CD4-positive, alpha-beta T cell treated with Interleukin-15 for 1 hour (primary cell): ENCODE results near the gene SLC2A10.

ENCODE experiments used
- DNase-seq: peaks from one replicate; pipeline ENCODE4 v3.0.0-alpha.2; 2020

Gene SLC2A10

DNA sequence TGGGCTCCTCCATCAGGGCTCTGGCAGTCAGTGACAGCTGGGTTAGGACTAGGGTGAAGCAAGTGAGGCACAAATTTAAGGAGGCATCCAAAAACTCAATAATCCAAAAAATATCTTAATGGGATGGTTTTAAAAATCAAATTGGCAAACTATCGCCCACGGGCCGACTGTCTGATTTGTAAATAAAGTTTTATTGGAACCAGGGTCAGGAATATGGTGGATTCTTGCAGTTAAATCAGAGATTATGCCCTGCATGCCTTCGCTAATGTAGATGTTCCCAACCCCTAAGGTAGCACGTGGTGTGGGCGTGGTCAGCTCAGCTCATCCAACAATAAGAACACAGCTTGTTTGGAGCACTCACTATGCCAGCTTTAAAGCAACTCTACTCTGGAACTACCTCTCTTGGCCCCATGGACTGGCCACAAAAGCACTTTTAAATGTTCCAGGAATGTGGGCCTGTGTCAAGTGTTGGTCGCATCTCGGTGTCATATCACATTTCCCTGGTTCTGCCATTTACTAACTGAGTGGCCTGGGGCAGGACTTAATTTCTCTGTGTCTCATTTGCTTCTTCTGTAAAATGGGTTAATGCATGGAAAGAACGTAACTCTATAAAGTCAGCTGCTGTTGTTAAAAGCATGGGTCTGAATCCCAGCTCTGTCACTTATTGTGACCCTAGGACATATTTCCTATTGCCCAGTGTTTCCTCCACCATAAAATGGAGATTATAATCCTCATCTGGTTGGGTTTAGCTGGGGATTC lies 27.2 kb upstream of the SLC2A10 start:
- DNase-seq: no peak

GRCh38 chr20:46683011-46683667 lies 26.3 kb upstream of the SLC2A10 start:
- no peak for DNase-seq

- DNase-seq: no peak
Observed at GRCh38 chr20:46683668-46683938, 25.8 kb upstream of the SLC2A10 start.

DNA sequence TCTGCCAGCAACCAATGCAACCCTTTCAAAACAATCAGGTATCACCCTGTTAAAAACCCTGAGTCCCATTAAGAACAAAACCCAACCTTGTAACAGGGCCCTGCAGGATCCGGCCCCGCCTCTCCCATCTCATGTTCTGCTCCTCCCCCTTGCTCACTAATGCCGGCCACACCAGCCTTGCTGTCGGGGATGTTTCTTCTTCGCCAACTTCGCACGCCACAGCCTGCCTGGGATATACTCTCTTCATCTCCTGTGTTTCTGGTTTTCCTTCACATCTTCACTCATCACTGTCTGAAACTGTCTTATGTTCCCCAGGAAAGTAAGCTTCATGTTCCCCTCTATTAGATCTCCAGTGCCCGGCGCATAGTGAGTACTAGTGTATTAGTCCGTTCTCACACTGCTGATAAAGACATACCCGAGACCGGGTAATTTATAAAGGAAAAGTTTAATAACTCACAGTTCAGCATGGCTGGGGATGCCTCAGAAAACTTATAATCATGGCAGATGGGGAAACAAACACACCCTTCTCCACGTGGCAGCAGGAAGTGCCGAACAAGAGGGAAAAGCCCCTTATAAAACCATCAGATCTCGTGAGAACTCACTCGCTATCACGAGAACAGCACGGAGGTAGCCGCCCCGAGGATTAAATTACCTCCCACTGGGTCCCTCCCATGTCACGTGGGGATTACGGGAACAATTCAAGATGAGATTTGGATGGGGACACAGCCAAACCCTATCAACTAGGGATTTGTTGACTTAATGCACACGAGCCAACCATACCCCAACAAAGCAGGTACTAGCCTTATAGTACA lies 25.3 kb upstream of the SLC2A10 start:
- no peak for DNase-seq

DNA sequence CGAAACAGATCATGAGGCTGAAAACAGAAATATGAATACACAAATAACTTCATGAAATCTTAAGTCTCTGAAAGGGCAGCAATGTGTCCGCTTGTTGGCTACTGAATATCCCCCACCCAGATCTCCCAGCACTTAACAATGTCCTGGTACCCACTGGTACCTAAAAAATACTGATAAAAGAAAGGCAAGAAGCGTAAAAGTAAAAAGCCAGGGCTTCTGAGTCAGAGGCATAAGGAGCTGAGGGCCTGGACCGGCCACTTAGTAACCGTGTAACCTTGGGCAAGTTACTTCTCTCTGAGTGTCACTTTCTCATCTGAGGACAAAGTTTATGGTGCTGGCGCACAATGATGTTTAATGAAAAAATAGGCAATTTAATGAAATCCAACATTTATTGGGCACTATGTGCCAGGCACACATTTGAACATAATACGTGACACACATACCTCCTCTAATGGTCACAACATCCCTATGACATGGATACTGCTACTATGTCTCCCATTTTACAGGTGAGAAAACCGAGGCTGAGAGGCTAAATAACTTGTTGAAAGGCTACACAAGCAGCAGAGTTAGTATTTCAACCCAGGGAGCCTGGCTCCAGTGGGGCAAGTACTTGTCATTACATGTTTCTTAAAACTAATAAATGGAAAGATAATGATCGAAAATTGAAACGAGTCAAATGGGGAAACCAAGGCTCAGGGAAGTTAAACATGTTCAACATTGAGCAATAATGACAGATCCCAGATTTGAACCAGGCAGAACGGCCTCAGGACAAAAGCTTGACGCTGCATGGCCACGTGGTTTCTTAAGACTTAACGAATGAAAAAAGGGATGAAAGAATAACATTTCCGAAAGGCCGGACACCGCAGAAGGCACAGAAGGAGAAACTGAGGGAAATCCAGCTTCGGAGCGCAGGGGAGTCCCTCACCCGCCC lies 21.0 kb upstream of the SLC2A10 start:
- DNase-seq: no peak

DNA sequence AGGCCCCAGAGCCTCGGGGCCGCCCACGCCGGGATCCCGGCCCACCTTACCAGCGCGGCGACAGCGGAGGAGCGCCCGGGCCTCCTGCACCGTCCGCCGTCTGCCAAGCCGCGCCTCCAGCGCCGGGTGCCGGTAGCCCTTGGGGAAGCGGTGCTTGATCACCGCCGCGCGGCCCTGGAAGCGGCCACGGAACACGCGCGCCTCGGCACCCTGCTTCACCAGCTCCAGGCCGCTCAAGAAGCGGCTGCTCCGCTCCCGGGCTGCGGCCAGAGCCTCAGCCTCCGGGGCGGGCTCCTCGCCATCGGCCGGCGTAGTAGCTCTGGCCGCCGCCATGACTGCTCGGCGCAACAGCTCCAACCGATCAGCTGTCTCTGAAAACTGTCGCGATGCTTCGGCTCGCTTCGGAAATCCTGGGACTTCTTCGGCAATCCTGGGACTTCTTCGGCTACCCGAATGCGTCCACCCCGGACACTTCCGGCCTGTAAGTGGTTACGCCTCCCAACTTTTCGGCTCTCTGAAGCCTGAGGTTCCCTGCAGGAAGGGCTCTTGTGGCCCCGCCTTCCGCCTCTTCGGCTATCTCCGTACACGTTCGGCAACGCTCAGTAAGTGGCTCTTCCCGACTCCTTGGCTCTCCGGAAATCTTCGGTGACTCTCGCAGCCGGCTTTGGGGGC lies 20.2 kb upstream of the SLC2A10 start, which contains the start of gene TP53RK:
TP53RK (minus strand) TSS at position 363 of the 672 bp plus-strand sequence; CDS start at position 333, 30 bp downstream.
- DNase-seq: peak; percentile 97

DNA sequence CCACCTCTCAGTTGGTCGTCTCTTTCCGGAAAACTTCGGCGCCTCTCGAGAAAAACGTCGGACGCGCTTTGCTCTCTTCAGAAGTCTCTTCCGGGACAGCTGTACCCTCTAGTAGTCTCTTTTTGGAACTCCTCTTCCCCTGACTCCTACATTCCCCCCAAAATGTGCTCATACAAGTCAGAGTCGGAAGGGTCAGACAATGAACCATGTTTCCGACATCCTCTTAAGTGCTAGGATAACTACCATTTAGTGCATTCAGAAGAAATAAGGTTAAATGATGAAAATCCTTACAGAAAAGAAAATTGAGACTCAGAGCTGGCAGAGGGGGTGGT lies 19.7 kb upstream of the SLC2A10 start:
- no peak for DNase-seq

DNA sequence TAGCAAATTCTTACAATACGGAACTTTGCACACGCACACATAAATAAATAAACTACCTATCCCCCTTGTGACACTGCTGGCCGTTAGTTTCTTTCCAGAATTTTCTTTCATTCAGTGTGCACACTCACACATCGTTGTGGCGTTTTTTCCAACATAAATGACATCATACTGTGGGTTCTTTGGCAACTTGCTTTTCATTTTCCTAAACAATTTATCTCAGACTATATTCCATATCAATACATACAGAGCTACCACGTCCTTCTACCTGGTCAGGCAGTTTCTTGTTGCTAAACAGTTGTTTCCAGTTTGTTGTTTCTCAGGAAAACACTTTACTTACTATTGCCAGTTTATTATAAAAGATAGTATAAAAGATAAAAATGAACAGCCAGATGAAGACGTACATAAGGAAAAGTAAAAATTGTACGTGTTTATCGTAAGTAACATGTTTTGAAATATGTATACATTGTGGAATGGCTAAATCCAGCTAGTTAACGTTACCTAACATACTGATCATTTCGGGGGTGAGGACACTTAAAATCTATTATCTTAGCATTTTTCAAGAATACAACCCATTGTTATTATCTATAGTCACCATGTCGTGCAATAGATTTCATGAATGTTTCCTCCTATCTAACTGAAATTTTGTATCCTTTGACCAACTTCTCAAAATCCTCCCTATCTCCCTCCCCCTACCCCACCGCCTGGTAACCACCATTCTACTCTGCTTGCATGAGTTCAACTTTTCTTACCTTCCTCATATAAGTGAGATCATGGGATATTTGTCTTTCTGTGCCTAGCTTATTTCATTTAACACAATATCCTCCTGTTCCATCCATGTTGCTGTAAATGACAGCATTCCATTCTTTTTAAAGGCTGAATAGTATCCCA lies 19.0 kb upstream of the SLC2A10 start:
- DNase-seq: no peak

- no peak for DNase-seq
Observed at GRCh38 chr20:46691196-46691595, 18.3 kb upstream of the SLC2A10 start.

GRCh38 chr20:46694484-46694883 lies 15.0 kb upstream of the SLC2A10 start:
- DNase-seq: peak; percentile 33

DNA sequence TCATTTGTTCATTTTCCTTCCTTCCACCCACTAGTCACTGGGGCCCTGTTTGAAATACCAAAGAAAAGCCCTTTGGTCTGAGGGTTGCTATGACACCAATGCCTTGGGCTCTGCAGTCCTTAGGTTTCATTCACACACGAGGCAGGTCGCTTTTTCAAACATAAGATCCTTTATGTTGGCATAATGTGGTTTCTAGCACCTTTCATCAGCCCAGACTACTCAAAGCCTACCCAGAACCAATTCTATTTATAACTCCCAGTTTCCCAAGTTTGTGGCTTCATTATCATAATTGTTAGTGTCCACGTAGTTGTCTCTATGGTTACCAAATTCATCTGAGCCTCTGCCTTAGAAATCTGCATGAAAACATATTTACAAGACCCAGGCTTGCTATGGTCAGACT lies 13.6 kb upstream of the SLC2A10 start:
- DNase-seq: no peak

DNA sequence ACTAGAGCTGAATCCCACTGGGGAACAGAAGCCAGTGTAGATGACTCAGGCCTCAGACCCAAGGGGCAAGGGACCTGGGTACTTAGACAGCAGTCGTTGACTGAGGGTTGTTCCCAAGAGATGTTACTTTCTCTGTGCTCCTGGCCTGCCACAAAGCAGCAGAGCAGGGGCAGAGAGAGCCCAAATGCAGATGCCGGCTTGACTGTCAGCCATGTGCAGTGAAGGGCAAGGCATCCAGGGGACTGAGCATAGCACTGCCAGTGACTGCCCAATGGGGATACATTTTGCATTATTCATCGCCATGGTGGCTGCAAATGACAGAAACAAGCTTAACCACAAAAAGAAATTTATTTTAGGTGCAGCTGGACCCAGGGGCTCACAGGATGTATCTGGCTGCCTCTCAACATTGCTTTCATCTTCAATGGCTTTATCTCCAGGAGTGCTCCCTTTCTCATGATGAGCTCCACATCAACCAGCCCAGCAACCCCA lies 12.6 kb upstream of the SLC2A10 start:
- no peak for DNase-seq

GRCh38 chr20:46698788-46699187 lies 10.7 kb upstream of the SLC2A10 start:
- DNase-seq: no peak

GRCh38 chr20:46699651-46700359 lies 9.6 kb upstream of the SLC2A10 start:
- DNase-seq: no peak

DNA sequence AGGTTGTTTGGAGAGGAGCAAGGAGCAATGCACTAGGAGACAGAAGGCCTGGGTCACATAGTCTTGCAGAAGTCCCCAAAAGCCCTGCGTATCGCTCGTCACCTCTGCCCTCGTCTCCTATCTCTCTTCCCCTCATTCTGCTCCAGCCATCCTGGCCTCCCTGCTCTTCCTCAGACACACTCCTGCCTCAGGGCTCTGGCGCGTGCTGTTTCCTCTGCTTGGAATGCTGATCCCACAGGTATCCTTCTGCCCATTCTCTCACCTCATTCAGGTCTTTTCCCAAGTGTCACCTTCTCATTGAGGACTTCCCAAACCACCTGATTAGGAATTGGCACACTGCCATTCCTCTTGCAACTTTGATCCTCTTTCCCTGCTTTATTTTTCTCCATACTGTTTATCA lies 9.0 kb upstream of the SLC2A10 start:
- no peak for DNase-seq

GRCh38 chr20:46701057-46701456 lies 8.4 kb upstream of the SLC2A10 start:
- no peak for DNase-seq

- no peak for DNase-seq
Observed at GRCh38 chr20:46701556-46701955, 7.9 kb upstream of the SLC2A10 start.

DNA sequence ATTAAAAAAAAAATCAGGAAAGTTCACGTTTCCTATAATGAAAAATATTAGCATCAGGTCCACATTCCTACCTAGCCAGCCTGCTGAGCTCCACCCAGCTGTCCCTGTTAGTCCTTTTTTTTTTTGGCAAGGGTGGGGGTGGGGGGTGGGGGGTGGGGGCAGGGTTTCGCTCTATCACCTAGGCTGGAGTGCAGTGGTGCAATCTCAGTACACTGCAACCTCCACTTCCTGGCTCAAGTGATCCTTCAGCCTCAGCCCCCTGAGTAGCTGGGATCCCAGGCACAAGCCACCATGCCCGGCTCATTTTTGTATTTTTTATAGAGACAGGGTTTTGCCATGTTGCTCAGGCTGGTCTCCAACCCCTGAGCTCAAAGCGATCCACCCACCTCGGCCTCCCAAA lies 7.5 kb upstream of the SLC2A10 start:
- no peak for DNase-seq

DNA sequence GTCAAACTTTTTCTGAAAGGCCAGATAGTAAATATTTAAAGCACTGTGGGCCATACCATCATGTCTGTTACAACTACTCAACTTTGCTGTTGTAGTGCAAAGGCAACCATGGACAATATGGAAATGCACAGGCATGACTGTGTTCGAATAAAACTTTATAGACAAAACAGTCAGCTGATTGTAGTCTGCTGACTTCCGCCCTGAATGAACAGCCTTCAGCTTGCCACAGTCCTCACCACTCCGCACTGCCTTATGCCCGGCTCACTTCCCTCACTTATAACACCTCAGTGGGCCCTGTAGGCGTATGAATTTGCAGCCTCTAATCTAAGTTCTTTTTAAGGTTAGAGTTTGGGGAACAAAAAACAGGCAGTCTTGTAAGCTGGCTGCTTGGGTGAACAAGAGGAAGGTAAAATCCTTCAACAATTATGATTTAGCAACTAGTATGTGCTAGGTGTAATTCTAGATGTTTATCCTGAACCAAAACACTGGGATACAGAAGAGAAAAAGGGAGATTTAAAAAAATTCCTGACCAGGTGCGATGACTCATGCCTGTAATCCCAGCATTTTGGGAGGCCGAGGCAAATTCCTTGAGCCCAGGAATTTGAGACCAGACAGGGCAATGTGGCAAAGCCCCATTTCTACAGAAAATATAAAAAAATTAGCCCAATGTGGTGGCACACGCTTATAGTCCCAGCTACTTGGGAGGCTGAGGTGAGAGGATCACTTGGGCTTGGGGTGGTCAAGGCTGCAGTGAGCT lies 6.8 kb upstream of the SLC2A10 start:
- DNase-seq: no peak

GRCh38 chr20:46703435-46703834 lies 6.0 kb upstream of the SLC2A10 start:
- DNase-seq: no peak
